Effector CD8-positive, alpha-beta T cell (primary cell): Measurements from ENCODE around the gene FZD10.

Experiments used
- DNase-seq: peaks from one replicate; lab custom pipeline; 2025; lab: John Stamatoyannopoulos, UW
- total RNA-seq, 4 experiments: gene quantifications; one replicate each; lab custom pipeline; 2026; lab: John Stamatoyannopoulos, UW

The FZD10 gene
- total RNA-seq: 0 to 0.18 (median 0) reads per million in 4 experiments

GRCh38 chr12:130162267-130162666, at the start of gene FZD10:
Gene FZD10 (plus strand): TSS chr12:130162464. CDS start chr12:130162943, 479 bp downstream.
- DNase-seq: no peak

GRCh38 chr12:130114952-130115351, 47.3 kb upstream of the FZD10 start:
- no peak for DNase-seq

GRCh38 chr12:130115646-130116045, 46.6 kb upstream of the FZD10 start:
- DNase-seq: no peak

GRCh38 chr12:130116791-130117190, 45.5 kb upstream of the FZD10 start:
- DNase-seq: no peak

GRCh38 chr12:130117233-130117632, 45.0 kb upstream of the FZD10 start:
- DNase-seq: no peak

- DNase-seq: no peak
Measured at GRCh38 chr12:130117701-130118100, 44.6 kb upstream of the FZD10 start.

GRCh38 chr12:130118181-130118580, 44.1 kb upstream of the FZD10 start:
- DNase-seq: no peak

- DNase-seq: no peak
Measured at GRCh38 chr12:130119241-130119861, 42.9 kb upstream of the FZD10 start.

- no peak for DNase-seq
Measured at GRCh38 chr12:130120012-130120805, 42.1 kb upstream of the FZD10 start.

- DNase-seq: no peak
Measured at GRCh38 chr12:130121226-130122000, 40.9 kb upstream of the FZD10 start.

GRCh38 chr12:130122356-130122755, 39.9 kb upstream of the FZD10 start:
- DNase-seq: no peak

GRCh38 chr12:130124106-130124505, 38.2 kb upstream of the FZD10 start:
- no peak for DNase-seq

- DNase-seq: no peak
Measured at GRCh38 chr12:130124605-130125244, 37.5 kb upstream of the FZD10 start.

GRCh38 chr12:130126023-130126432, 36.2 kb upstream of the FZD10 start:
- DNase-seq: no peak

- no peak for DNase-seq
Measured at GRCh38 chr12:130127532-130127911, 34.7 kb upstream of the FZD10 start.

GRCh38 chr12:130127912-130128789, 34.1 kb upstream of the FZD10 start:
- no peak for DNase-seq

GRCh38 chr12:130128790-130129735, 33.2 kb upstream of the FZD10 start:
- no peak for DNase-seq

GRCh38 chr12:130130346-130130745, 31.9 kb upstream of the FZD10 start:
- no peak for DNase-seq

GRCh38 chr12:130131025-130131424, 31.2 kb upstream of the FZD10 start:
- DNase-seq: no peak

GRCh38 chr12:130131801-130132200, 30.5 kb upstream of the FZD10 start:
- no peak for DNase-seq
